ENCODE results near the gene ADRA2A. TPM values are rescaled to one million over a fixed set of nuclear protein-coding genes. Genes with fewer than 3 reads are reported as not detected.

ADRA2A gene
- total RNA-seq, 1 donor from 2014 or later, result 19.3 TPM

GRCh38 chr10:111089293-111089692 is 12.5 kb downstream of the ADRA2A start:
- Mint-ChIP-seq H3K27ac (no peak overlapping the region), H3K9me3 (no peaks in the 10 kb centered on the region), H3K36me3 (no peaks in the 10 kb centered on the region), H3K4me3 (no peak overlapping the region), H3K4me1 (ENCODE audit: unreplicated experiment) (no peaks in the 10 kb centered on the region), H3K27me3 (peaks cover 45% of the 10 kb centered on the region)
- TF ChIP-seq CTCF (conservative IDR thresholded peaks at IDR 0.05), result no peak
- peak; percentile 18 for DNase-seq (ENCODE audit: extremely low spot score, unreplicated experiment)

DNA sequence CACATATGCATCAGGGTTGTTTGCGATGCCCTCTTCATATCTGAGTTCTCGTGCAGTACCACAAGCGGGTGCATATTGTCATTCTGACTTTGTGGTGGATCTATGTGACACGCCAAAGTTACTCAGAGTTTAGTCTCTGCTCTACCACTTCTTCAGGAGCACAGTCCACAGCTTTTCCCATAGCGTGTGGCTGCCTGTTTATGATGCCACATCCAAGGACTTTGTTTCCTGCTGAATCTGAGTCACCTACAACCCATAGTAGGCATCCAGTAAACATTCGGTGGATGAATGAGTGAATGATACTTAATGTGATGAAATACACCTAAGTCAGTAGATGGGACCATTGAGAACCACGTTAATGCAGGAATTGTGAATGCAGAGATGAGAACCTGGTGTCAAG is 15.0 kb downstream of the ADRA2A start:
- no peaks in the 10 kb centered on the region for H3K4me1 Mint-ChIP-seq (ENCODE audit: unreplicated experiment)
- DNase-seq (ENCODE audit: extremely low spot score, unreplicated experiment), result no peak
- H3K9me3 Mint-ChIP-seq, result no peaks in the 10 kb centered on the region
- TF ChIP-seq CTCF (conservative IDR thresholded peaks at IDR 0.05), result no peak
- no peak overlapping the region for H3K4me3 Mint-ChIP-seq
- H3K27me3 Mint-ChIP-seq, result peaks cover 36% of the 10 kb centered on the region
- H3K36me3 Mint-ChIP-seq, result no peaks in the 10 kb centered on the region
- H3K27ac Mint-ChIP-seq, result no peak overlapping the region

DNA sequence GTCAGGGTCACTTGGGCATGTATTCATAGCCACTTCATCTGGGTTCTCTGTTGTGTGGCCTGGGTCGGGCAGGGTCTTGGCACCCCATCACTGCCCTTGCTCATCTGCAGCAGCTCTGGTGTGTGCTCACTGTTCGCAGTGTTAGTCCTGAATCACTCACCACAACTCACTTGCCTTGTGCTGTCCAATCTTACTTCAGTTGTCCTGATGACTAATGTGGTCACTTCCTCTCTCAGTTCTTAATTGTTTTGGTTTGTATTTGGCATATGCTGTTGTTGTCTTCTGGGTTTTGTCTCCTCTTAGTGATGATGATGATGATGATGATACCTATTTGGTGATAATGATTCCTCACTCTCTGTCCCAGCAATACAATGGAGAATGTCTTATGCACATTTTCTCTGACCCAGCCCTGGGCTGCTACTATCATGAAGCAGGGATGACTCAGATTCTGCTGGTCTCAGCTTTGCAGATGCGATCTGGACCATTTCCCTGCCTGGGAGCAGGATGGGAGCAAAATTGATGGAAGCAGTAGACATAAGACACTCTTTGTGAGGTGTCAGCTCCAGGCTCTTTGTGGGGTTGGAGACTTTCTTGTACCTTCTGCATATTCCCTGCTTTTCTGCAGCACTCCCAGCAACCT is 17.0 kb downstream of the ADRA2A start:
- Mint-ChIP-seq H3K4me1 (ENCODE audit: unreplicated experiment) (no peaks in the 10 kb centered on the region), H3K27ac (no peak overlapping the region), H3K4me3 (no peak overlapping the region), H3K9me3 (no peaks in the 10 kb centered on the region), H3K27me3 (peaks cover 31% of the 10 kb centered on the region), H3K36me3 (no peaks in the 10 kb centered on the region)
- no peak for TF ChIP-seq CTCF (conservative IDR thresholded peaks at IDR 0.05)
- DNase-seq (ENCODE audit: extremely low spot score, unreplicated experiment), result no peak

GRCh38 chr10:111098679-111099437 is 22.0 kb downstream of the ADRA2A start:
- no peaks in the 10 kb centered on the region for H3K9me3 Mint-ChIP-seq
- no peaks in the 10 kb centered on the region for H3K4me1 Mint-ChIP-seq (ENCODE audit: unreplicated experiment)
- no peak for TF ChIP-seq CTCF (conservative IDR thresholded peaks at IDR 0.05)
- no peak for DNase-seq (ENCODE audit: extremely low spot score, unreplicated experiment)
- H3K4me3 Mint-ChIP-seq, result no peak overlapping the region
- H3K27me3 Mint-ChIP-seq, result peaks cover 22% of the 10 kb centered on the region
- H3K36me3 Mint-ChIP-seq, result no peaks in the 10 kb centered on the region
- H3K27ac Mint-ChIP-seq, result no peak overlapping the region

- TF ChIP-seq CTCF (conservative IDR thresholded peaks at IDR 0.05), result no peak
- Mint-ChIP-seq H3K4me1 (ENCODE audit: unreplicated experiment) (no peaks in the 10 kb centered on the region), H3K4me3 (no peak overlapping the region), H3K9me3 (no peaks in the 10 kb centered on the region), H3K27me3 (peaks cover 16% of the 10 kb centered on the region), H3K27ac (no peak overlapping the region), H3K36me3 (no peaks in the 10 kb centered on the region)
- DNase-seq (ENCODE audit: extremely low spot score, unreplicated experiment), result no peak
These were observed 23.4 kb downstream of the ADRA2A start for GRCh38 chr10:111100198-111100597.
